HG03025 (cell line): ENCODE data around the gene KLF14.
"Not testable (repeated sequence)": the region's sequence is repeated elsewhere in the genome, so short reads cannot be mapped to it uniquely, and the experiment has no call there.

ENCODE experiments used
- ATAC-seq: cut with Tn5 transposase; IDR thresholded peaks from one replicate; pipeline ENCODE4 v1.9.1; 2021; ENCODE audit warnings: mild to moderate bottlenecking, moderate library complexity; ENCODE audit not compliant: unreplicated experiment, low FRiP score

Gene KLF14

GRCh38 chr7:130733931-130734814 lies at the start of gene KLF14:
KLF14 (minus strand) TSS chr7:130734207; CDS start chr7:130734033, 174 bp downstream.
- no peak for ATAC-seq

- ATAC-seq, result no peak
These were observed 47.3 kb upstream of the KLF14 start for GRCh38 chr7:130781346-130781745.

GRCh38 chr7:130777426-130777825 lies 43.4 kb upstream of the KLF14 start:
- no peak for ATAC-seq

- not testable (repeated sequence) for ATAC-seq
These were observed 38.4 kb upstream of the KLF14 start for GRCh38 chr7:130772456-130772855.

- no peak for ATAC-seq
These were observed 34.8 kb upstream of the KLF14 start for GRCh38 chr7:130768854-130769253.

GRCh38 chr7:130764569-130764968 lies 30.6 kb upstream of the KLF14 start:
- not testable (repeated sequence) for ATAC-seq

- no peak for ATAC-seq
These were observed 24.5 kb upstream of the KLF14 start for GRCh38 chr7:130758429-130759056.

GRCh38 chr7:130756316-130756715 lies 22.3 kb upstream of the KLF14 start:
- ATAC-seq, result no peak

- ATAC-seq, result no peak
These were observed 18.4 kb upstream of the KLF14 start for GRCh38 chr7:130752424-130752823.

- ATAC-seq, result no peak
These were observed 16.7 kb upstream of the KLF14 start for GRCh38 chr7:130750755-130751154.

- ATAC-seq, result no peak
These were observed 14.8 kb upstream of the KLF14 start for GRCh38 chr7:130748531-130749389.

GRCh38 chr7:130741331-130741995 lies 7.5 kb upstream of the KLF14 start:
- ATAC-seq, result peak; percentile 82

- ATAC-seq, result no peak
These were observed 6.6 kb upstream of the KLF14 start for GRCh38 chr7:130740606-130741005.

- no peak for ATAC-seq
These were observed 2.4 kb upstream of the KLF14 start for GRCh38 chr7:130736298-130736900.

GRCh38 chr7:130734815-130735716 lies 1.1 kb upstream of the KLF14 start:
- no peak for ATAC-seq

GRCh38 chr7:130732980-130733930 lies 752 bp downstream of the KLF14 start:
- ATAC-seq, result no peak

- ATAC-seq, result no peak
These were observed 10.2 kb downstream of the KLF14 start for GRCh38 chr7:130723784-130724183.
